Naive B cell (primary cell): Measurements from ENCODE around the gene USP47. TPM values are rescaled to one million over a fixed set of nuclear protein-coding genes. Genes with fewer than 3 reads are reported as not detected.
A peak's percentile ranks its signal among the peaks of the same experiment; 100 is the strongest.

Experiments used
- ATAC-seq, 2 donors: fragments of 150-1000 bp; cut with Tn5 transposase; 2 replicates each; pipeline ENCODE4 v1.10.0; 2021; ENCODE audit warnings: low read depth in 2 of 2, mild to moderate bottlenecking in 2 of 2, moderate library complexity in 2 of 2
- DNase-seq: peaks from one replicate; pipeline ENCODE4 v3.0.0; 2022
- H3K27ac Mint-ChIP-seq, 6 donors: one replicate each; pipeline ENCODE4 v1.8.0; 2020 to 2022; ENCODE audit warnings: mild to moderate bottlenecking in 6 of 6, mixed read lengths in 6 of 6, moderate library complexity in 5 of 6, inconsistent platforms in 2 of 6
- H3K27me3 Mint-ChIP-seq, 3 donors: one replicate each; pipeline ENCODE4 v1.8.0; 2021 to 2022; ENCODE audit warnings: mixed read lengths in 3 of 3, mild to moderate bottlenecking in 1 of 3
- H3K36me3 Mint-ChIP-seq, 2 donors: one replicate each; pipeline ENCODE4 v1.8.0; 2020 to 2022; ENCODE audit warnings: mixed read lengths in 2 of 2, inconsistent platforms in 1 of 2, mild to moderate bottlenecking in 1 of 2
- H3K4me1 Mint-ChIP-seq, 3 donors: one replicate each; pipeline ENCODE4 v1.8.0; 2020 to 2022; ENCODE audit warnings: mixed read lengths in 3 of 3, inconsistent platforms in 1 of 3, mild to moderate bottlenecking in 1 of 3, moderate library complexity in 1 of 3
- H3K4me3 Mint-ChIP-seq, 8 donors: one replicate each; pipeline ENCODE4 v1.8.0; 2020 to 2022; ENCODE audit warnings: mild to moderate bottlenecking in 8 of 8, mixed read lengths in 8 of 8, moderate library complexity in 8 of 8, inconsistent platforms in 2 of 8
- H3K9me3 Mint-ChIP-seq, 7 donors: one replicate each; pipeline ENCODE4 v1.8.0; 2020 to 2022; ENCODE audit warnings: mixed read lengths in 7 of 7, mild to moderate bottlenecking in 5 of 7, inconsistent platforms in 2 of 7, moderate library complexity in 1 of 7
- polyA plus RNA-seq, 6 donors: library from polyadenylated mRNA; unstranded; fragments of 300-500 nt; fragmentation: Illumina TruSeq; gene quantifications; one replicate each; pipeline ENCODE4 v1.2.3, GENCODE V29; 2021; ENCODE audit warnings: low read depth in 6 of 6

The USP47 gene
- polyA plus RNA-seq, 6 donors from 2014 or later = 28.5 to 51.7 (median 33.3) TPM

- Mint-ChIP-seq H3K4me1 (peaks cover 4 to 13% (median 4%) of the 10 kb centered on the region in 3 donors), H3K9me3 (no peaks in the 10 kb centered on the region), H3K4me3 (no peak overlapping the region), H3K27me3 (peaks cover 59 to 76% (median 71%) of the 10 kb centered on the region in 3 donors), H3K27ac (no peak overlapping the region), H3K36me3 (no peaks in the 10 kb centered on the region)
- DNase-seq (no peak), ATAC-seq (no peak)
Measured at GRCh38 chr11:12005061-12005460, 163.3 kb downstream of the USP47 start.

GRCh38 chr11:12005476-12005875 lies 163.7 kb downstream of the USP47 start:
- ATAC-seq (no peak), DNase-seq (no peak)
- Mint-ChIP-seq H3K4me3 (no peak overlapping the region), H3K36me3 (no peaks in the 10 kb centered on the region), H3K4me1 (peaks cover 4 to 13% (median 4%) of the 10 kb centered on the region in 3 donors), H3K27ac (no peak overlapping the region), H3K27me3 (peaks cover 63 to 80% (median 75%) of the 10 kb centered on the region in 3 donors), H3K9me3 (peaks cover 0 to 2% (median 0%) of the 10 kb centered on the region in 7 donors)

- peaks cover 4 to 13% (median 4%) of the 10 kb centered on the region in 3 donors for H3K4me1 Mint-ChIP-seq
- H3K4me3 Mint-ChIP-seq = peak overlapping the region in 1 of 8 donors; percentile 29
- DNase-seq (no peak), ATAC-seq (no peak)
- H3K27me3 Mint-ChIP-seq = peaks cover 69 to 82% (median 74%) of the 10 kb centered on the region in 3 donors
- peaks cover 0 to 5% (median 0%) of the 10 kb centered on the region in 7 donors for H3K9me3 Mint-ChIP-seq
- no peak overlapping the region for H3K27ac Mint-ChIP-seq
- no peaks in the 10 kb centered on the region for H3K36me3 Mint-ChIP-seq
Measured at GRCh38 chr11:12006552-12007229, 164.9 kb downstream of the USP47 start.

- ATAC-seq = no peak
- Mint-ChIP-seq H3K9me3 (peaks cover 0 to 5% (median 0%) of the 10 kb centered on the region in 7 donors), H3K27me3 (peaks cover 64 to 85% (median 78%) of the 10 kb centered on the region in 3 donors), H3K4me3 (peak overlapping the region in 1 of 8 donors; percentile 29), H3K36me3 (no peaks in the 10 kb centered on the region), H3K27ac (no peak overlapping the region), H3K4me1 (peaks cover 4 to 13% (median 4%) of the 10 kb centered on the region in 3 donors)
- DNase-seq = no peak
Measured at GRCh38 chr11:12007230-12007593, 165.4 kb downstream of the USP47 start.

- DNase-seq (no peak), ATAC-seq (no peak)
- Mint-ChIP-seq H3K36me3 (no peaks in the 10 kb centered on the region), H3K4me3 (peak within 1 kb of the TSS in 7 of 8 donors; percentile 44 to 79 (median 66)), H3K27ac (no peak within 1 kb of the TSS), H3K9me3 (peaks cover 0 to 5% (median 0%) of the 10 kb centered on the region in 7 donors), H3K4me1 (peaks cover 4 to 13% (median 4%) of the 10 kb centered on the region in 3 donors), H3K27me3 (peaks cover 59 to 90% (median 82%) of the 10 kb centered on the region in 3 donors)
Measured at GRCh38 chr11:12007769-12008737, 166.3 kb downstream of the USP47 start, which contains the start of gene DKK3. TSS of gene DKK3 (minus strand) at chr11:12008626. CDS start at chr11:12008582, 44 bp downstream.

Other genes starting within 250 kb of the USP47 start
- gene GALNT18, start 220.0 kb upstream of the USP47 start, polyA plus RNA-seq = not detected
- not detected for gene DKK3, start 166.7 kb downstream of the USP47 start, polyA plus RNA-seq